ENCODE data around the gene TUBA4A.
"Not testable (repeated sequence)": the region's sequence is repeated elsewhere in the genome, so short reads cannot be mapped to it uniquely, and the experiment has no call there.

Gene TUBA4A

DNA sequence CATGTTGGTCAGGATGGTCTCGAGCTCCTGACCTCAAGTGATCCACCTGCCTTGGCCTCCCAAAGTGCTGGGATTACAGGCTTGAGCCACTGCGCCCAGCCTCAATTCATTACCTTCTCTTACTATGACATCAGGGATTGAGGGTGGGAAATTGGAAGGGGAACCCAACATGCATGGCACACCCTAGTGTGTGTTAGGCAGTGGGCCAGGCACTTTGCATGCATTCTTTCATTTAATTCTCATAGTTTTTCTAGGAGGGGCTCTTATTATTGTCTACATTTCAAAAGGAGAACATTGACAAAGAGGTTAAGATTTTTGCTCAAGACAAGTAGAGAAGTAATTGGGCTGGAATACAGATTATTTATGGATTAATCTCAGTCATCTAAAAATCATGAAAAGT is 14.6 kb upstream of the TUBA4A start:
- H3K4me3 ChIP-seq (replicated peaks in 1 of 2; ENCODE audit: low read depth in 2 of 2, low read length in 2 of 2): no peak overlapping the region
- TF ChIP-seq, protein P1, sequence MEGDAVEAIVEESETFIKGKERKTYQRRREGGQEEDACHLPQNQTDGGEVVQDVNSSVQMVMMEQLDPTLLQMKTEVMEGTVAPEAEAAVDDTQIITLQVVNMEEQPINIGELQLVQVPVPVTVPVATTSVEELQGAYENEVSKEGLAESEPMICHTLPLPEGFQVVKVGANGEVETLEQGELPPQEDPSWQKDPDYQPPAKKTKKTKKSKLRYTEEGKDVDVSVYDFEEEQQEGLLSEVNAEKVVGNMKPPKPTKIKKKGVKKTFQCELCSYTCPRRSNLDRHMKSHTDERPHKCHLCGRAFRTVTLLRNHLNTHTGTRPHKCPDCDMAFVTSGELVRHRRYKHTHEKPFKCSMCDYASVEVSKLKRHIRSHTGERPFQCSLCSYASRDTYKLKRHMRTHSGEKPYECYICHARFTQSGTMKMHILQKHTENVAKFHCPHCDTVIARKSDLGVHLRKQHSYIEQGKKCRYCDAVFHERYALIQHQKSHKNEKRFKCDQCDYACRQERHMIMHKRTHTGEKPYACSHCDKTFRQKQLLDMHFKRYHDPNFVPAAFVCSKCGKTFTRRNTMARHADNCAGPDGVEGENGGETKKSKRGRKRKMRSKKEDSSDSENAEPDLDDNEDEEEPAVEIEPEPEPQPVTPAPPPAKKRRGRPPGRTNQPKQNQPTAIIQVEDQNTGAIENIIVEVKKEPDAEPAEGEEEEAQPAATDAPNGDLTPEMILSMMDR (IDR thresholded peaks at IDR 0.05; ENCODE audit: low read depth, low read length): no peak
- DNase-seq (ENCODE audit: low read depth in 2 of 2): no peak

DNA sequence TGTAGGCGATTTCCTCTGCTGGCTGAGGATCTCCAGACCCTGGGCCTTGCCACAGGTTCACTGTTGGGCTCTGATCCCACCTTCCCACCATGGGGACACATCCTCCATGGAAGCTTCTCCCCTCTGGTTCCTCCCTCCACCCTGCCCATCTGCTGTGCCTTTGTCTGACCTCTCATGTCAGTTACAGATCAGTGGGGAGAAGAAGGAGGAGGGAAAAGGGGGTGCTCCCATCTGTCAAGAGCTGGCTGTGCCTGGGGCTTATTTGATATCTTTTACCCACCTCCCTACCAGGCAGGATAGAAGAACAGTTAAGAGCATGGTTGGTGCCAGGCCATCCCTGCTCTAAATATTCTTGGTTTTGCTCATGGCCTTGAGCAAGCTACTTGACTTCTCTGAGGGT is 13.2 kb upstream of the TUBA4A start:
- no peak overlapping the region for H3K4me3 ChIP-seq (replicated peaks in 1 of 2; ENCODE audit: low read depth in 2 of 2, low read length in 2 of 2)
- no peak for DNase-seq (ENCODE audit: low read depth in 2 of 2)
- TF ChIP-seq, protein P1 (IDR thresholded peaks at IDR 0.05; ENCODE audit: low read depth, low read length): no peak

DNA sequence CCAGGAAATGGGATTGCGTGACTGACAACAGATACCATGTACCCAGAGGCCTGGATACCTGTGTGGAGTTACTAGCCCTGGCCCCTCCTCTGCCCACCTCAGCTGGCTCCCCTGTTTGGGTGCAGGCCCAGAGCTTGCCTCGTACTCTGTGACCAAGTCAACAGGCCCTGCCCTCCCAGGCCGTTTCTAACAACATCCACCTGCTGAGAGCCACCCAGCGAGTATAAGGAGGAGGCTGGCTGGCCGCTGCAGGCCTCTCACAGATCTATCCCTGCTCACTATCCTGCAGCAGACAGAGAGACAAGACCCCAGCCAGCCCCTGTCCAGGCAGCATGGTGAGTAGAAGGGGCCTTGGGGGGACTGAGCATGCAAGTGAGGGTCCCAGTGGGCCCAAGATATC is 12.5 kb upstream of the TUBA4A start:
- H3K4me3 ChIP-seq (replicated peaks in 1 of 2; ENCODE audit: low read depth in 2 of 2, low read length in 2 of 2): no peak overlapping the region
- TF ChIP-seq, protein P1 (IDR thresholded peaks at IDR 0.05; ENCODE audit: low read depth, low read length): no peak
- DNase-seq (ENCODE audit: low read depth in 2 of 2): no peak

DNA sequence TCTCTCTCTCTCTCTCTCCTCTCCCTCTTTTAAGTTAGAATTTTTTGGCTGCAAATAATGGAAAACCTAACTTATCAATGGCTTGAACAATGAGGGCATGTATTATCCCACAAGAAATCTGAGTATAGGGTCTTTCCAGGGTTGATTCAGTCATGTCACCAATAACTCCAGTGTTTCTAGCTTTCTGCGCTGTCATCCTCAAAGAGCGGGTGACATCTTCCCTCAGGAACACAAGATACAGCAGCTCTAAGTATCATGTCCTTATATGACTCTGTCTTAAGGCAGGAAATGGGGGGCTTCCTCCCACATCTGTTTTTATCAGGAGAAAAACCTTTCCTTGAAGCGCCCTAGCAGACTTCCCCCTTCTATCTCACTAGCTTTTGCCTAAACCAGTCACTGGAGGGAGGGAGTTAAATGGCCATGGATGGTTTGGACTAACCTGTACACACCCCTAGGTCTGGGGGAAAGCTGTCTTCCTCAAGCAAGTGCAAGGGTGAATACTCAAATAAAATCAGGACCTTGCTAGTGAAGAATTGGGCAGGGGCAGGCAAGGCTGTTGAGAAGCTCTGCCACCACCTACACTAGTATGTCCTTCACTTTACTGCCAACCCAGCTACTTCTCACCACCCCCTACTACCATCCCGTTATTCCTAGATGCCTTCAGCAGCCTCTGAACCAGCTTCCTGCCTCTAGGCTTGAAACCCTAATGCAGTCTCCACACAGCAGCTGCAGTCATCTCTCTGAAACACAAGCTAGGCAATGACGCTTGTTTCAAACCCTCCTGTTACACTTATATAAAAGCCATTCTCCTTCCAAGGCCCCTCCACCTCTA is 7.5 kb upstream of the TUBA4A start:
- no peak for DNase-seq (ENCODE audit: low read depth in 2 of 2)
- TF ChIP-seq, protein P1 (IDR thresholded peaks at IDR 0.05; ENCODE audit: low read depth, low read length): no peak
- H3K4me3 ChIP-seq (replicated peaks in 1 of 2; ENCODE audit: low read depth in 2 of 2, low read length in 2 of 2): no peak overlapping the region

DNA sequence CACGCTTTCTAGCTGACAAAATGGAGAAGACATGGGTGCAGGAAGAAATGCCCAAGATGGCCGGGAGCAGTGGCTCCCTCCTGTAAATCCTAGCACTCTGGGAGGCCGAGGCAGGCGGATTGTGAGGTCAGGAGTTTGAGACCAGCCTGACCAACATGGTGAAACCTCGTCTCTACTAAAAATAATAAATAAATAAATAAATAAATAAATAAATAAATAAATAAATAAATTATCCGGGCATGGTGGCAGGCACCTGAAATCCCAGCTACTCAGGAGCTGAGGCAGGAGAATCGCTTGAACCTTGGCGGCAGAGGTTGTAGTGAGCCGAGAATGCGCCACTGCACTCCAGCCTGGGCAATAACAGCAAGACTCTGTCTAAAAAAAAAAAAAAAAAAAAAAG is 5.2 kb upstream of the TUBA4A start:
- DNase-seq (ENCODE audit: low read depth in 2 of 2); H3K4me3 ChIP-seq (replicated peaks in 1 of 2; ENCODE audit: low read depth in 2 of 2, low read length in 2 of 2): not testable (repeated sequence)

DNA sequence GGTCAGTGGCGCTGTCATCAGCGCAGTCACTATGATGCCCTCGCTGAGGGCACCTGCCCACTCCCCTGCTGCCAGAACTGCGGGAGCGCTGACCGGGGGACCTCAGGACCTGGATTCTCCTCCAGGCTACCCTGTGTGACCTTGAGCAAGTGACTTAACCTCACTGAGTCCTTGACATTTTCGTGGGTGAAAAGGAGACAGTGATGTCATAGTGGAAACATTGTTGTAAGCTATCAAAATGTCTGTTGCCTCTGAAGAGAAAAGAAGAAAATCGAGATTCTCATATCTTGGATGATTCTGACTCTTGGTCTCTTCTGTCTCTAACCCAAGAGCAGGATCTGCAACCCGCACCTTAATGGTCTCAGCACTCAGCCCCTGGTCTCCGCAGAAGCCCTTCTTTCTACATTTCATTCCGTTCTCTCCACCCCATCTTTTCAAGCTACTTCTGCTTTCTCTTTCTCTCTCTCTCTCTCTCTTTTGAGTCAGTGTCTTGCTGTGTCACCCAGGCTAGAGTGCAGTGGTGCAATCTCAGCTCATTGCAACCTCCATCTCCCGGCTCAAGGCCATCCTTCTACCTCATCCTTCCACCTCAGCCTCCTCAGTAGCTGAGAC is 978 bp upstream of the TUBA4A start:
- TF ChIP-seq, protein P1 (IDR thresholded peaks at IDR 0.05; ENCODE audit: low read depth, low read length): no peak
- H3K4me3 ChIP-seq (replicated peaks in 1 of 2; ENCODE audit: low read depth in 2 of 2, low read length in 2 of 2): peak overlapping the region in 1 of 2 donors; percentile 62
- peak in 1 of 2 donors; percentile 58 for DNase-seq (ENCODE audit: low read depth in 2 of 2)

DNA sequence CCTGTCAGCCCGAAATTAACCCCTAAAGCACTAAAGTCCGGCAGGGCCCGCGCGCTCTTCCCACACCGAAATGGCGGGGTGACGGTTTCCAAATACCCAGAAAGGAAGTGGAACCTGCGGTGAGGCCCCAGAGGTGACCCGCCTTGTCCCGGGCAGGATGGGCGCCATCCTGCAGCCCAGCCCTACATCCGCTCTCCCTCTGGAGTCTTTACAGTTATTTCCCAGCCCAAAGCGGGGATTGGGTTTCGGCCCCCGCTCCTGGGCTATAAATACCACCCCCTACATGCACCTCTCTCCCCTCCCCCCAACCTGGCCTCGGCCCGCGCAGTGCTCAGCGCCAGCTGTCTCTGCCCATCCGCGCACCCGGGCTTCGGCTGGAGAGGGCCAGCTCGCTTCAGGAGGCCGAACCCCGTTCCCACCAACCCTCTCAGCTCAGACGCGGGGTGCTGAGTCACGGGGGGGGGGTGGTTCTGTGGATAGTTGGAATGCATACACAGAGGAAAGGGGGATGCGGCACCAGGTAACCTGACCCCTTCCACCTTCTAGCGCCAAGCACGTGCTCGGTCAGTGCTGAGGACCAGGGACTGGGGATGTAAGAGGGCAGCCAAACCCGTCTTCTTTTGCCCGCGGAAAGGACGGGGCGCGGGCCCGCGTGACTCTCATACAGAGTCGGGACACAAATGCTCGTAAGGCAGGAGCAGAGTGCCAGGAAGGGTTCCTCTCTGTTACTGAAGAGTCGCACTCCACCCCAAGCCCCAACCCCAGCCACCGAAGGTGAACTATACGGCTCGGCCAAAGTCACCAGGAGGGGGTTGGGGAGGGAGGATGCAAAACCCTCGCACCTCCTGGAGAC is 592 bp downstream of the TUBA4A start, which contains the start of gene TUBA4B:
TUBA4B (plus strand) TSS at position 344 of the 853 bp plus-strand sequence; CDS start at position 509, 165 bp downstream.
- H3K4me3 ChIP-seq (replicated peaks in 1 of 2; ENCODE audit: low read depth in 2 of 2, low read length in 2 of 2): peak within 1 kb of the TSS; percentile 62 to 76
- peak; percentile 26 to 41 for DNase-seq (ENCODE audit: low read depth in 2 of 2)
- TF ChIP-seq, protein P1 (IDR thresholded peaks at IDR 0.05; ENCODE audit: low read depth, low read length): no peak

Measured in cardiac fibroblast (primary cell).